Head of caudate nucleus (tissue), 42 donors: ENCODE results near the gene KIZ.

Experiments used
- DNase-seq, 42 donors: peaks; one replicate each; pipeline versions ENCODE4 v3.0.0 to v3.0.0-alpha.2; 2020 to 2021; ENCODE audit warnings: mixed read lengths in 7 of 42
- intact Hi-C: fragments of 100-400 bp; cut with DNase I; formaldehyde crosslinking; loops from one replicate; pipeline ENCODE4 v1.15.0; 2022

The KIZ gene, protein sequence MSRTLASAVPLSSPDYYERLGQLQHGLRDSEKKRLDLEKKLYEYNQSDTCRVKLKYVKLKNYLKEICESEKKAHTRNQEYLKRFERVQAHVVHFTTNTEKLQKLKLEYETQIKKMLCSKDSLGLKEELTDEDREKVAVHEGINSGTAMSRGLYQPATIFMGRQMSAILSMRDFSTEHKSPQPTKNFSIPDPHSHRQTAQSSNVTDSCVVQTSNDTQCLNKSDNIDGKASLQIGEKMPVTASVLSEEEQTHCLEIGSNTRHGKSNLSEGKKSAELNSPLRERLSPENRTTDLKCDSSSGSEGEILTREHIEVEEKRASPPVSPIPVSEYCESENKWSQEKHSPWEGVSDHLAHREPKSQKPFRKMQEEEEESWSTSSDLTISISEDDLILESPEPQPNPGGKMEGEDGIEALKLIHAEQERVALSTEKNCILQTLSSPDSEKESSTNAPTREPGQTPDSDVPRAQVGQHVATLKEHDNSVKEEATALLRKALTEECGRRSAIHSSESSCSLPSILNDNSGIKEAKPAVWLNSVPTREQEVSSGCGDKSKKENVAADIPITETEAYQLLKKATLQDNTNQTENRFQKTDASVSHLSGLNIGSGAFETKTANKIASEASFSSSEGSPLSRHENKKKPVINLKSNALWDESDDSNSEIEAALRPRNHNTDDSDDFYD

DNA sequence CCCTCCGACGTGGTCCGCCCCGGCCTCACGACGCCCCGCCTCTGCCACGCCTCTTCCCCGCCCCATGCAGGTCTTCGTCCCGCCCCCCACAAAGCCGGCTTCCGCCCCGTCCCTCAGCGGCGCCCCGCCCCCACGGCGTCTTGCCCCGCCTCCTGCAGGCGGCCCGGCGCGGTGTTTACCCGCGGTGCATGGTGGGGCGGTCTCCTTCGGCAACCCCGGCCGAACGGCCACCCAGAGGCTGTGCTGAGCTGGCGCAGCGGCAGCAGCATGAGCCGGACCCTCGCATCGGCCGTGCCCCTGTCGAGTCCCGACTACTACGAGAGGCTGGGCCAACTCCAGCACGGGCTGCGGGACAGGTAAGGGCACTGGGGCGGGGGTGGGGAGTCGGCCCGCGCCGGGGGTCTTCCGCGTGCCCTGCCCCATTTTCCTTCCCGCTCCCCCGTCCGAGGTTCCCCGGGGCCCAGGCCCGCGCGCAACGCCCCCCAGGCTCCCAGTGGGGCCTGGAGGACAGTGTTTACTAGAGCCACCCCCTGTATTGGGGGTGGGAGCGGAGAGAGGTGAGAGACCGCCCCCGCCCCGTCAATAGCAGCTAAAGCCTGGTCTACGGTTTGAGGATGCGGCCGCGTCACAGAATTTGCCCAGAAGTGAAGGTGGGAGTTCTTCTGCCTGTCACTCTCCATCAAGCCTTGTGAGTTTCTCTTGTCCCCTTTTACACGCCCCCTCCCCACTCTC, at the start of gene KIZ:
Gene KIZ, plus strand, starts transcription at position 234 of the 732 bp plus-strand sequence. Its CDS starts 34 bp downstream, at position 268.
- DNase-seq: peak; percentile 85 to 100 (median 98)
- intact Hi-C loops: loop anchor here (10.0 kb wide), 1 partner anchor 109 kb away; no protein-coding TSS in a partner anchor

DNA sequence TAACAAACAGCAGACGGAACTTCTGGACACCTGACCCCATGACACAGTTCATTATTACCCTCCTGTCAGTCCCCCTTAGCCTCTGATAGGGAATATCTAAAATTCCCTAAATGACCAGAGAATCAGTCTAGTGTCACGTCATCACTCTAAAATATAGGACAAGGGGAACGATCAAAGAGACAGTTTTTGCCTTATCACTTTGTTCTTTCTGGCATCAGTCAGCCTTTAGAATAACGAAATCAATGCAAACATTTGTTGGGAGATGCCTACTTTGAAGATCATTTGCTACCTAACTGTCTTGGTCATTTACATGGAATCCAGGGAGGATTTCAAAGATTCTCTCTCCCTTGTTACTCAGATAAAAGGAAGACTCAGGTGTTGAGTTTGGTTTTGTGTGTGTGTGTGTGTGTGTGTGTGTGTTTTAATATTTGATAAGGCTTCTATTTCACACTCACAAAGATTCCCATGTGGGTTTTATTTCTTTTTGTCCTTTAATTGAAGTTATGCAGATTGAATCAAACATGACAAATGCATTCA, 48.0 kb upstream of the KIZ start:
- intact Hi-C loops: no loop called here
- DNase-seq: no peak

DNA sequence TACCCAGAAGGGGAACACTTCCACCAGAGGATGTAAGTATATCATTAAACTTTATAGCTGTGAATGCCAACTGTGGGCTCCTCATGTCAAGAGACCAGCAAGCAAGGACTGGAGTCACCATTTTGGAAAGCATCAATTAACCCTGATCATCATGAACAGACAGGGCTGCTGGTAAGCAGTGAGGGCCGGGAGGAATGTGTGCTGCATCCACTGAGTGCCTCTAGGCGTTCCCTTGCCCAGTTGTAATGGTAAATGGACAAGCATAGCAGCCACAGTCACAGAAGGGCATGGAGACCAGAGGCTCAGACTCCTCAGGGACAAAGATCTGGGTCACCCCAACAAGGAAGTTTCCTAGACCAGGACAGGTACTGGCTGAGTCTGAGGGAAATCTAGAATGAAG, 43.3 kb upstream of the KIZ start:
- no peak for DNase-seq
- intact Hi-C loops: no loop called here

DNA sequence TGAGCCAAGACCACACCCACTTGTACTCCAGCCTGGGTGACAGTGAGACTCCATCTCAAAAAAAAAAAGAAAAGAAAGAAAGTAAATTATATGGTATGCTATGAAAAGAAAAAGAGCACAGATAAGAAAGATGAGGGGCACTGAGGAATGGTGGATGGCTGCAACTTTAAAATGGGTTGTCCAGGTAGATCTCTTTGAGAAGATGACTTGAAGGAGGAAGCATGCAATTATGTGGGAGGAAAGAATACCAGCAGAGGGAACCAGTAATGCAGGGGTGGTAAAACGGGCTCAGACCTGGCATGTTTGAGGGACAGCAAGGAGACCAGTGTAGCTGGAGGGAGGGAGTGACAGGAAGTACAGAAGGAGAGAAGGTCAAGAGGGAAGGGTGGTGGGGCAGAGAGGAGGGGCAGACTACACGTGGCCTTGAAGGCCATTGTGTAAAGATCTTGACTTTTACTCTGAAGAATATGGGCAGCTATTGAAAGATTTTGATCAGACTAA, 42.0 kb upstream of the KIZ start:
- intact Hi-C loops: no loop called here
- DNase-seq: no peak

DNA sequence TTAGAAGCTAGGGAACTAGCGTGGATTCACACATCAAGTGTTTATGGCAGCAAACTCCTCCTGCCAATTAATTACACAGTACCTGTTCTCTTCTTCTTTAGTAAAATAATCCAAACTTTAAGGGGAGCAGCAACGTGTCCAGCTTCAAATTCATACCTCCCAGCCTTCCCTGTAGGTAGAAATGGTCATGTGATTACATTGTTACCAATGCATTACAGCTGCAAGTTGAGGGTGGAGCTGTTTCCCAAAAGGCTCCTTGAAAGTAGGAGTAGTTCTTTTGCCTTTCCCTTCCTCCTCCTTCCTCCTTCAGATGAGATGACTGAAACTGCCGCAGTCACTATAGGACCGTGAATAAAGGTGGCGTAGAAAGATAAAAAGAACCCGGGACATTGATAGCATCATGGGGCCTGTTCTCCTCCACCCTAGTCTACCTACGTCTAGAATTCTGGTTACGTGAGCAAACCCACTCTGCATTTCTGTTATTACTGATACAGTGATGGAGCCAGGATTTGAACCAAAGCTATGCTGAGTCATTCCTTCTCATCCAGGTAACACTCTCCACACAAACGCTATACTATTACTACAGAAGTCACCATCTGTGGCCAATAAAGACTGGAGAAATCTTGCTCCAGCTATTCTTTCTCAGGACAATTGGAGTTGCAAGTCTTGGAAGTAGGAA, 37.9 kb upstream of the KIZ start:
- intact Hi-C loops: no loop called here
- DNase-seq: no peak

DNA sequence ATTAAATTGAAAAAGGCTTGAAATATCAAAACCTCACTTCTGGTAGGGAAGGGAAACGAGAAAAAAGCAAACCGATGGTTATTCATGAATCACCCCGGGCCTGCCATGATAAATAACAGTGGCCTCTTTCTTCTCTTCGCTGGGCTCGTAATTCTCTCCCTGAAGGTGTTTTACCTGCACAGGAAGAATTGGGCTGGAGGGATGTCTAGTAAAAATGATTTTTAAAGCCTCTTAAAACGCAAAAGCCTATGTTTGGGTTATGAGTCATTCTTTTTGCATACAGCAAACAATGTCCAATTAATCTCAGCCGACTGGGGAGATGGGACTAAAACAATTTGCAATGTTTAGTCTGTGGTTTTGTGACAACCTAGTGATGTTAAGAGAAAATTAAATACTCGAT, 36.5 kb upstream of the KIZ start:
- intact Hi-C loops: no loop called here
- DNase-seq: no peak

DNA sequence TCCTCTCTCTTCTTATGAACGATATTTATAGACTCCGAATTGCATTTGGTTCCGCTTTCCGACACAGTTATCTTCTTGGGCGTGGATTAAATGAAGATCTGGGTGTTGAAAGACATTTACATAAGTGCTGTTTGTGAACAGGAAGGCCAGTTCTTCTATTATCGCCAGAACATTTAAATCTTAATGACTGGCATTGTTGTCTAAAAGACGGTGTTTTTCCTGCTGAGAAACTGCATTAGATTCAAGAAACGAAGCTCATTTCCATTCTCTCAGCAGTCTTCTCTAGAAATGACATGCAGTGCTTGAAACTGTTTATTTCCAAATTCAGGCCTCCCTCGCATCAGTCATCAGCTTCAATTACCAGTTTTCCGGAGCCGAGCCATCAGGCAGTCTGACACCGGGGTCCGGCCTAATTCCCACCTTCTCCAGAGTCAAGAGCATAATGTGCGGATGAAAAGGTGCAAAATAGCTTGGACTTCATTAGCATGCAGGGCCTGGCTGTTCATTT, 35.7 kb upstream of the KIZ start:
- intact Hi-C loops: no loop called here
- DNase-seq: peak in 8 of 42 donors; percentile 17 to 47 (median 30)

DNA sequence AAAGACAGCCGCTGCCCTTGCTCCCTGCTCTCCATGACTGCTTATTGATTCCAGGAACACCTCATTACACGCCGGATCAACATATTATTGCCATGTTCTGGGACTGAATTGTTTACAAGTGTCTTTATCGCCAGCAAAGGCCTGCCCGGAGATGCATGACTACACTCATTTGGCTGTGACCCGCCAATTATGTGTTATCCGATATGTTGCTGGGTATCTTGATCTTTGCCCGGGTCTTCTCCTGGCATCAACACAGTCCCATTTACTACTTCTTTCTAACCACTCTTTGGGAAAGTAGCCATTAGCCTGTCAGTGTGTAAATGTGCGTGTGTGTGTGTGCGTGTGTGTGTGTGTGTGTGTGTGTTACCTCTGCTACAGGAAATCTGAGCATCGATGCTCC, 35.2 kb upstream of the KIZ start:
- no peak for DNase-seq
- intact Hi-C loops: no loop called here

DNA sequence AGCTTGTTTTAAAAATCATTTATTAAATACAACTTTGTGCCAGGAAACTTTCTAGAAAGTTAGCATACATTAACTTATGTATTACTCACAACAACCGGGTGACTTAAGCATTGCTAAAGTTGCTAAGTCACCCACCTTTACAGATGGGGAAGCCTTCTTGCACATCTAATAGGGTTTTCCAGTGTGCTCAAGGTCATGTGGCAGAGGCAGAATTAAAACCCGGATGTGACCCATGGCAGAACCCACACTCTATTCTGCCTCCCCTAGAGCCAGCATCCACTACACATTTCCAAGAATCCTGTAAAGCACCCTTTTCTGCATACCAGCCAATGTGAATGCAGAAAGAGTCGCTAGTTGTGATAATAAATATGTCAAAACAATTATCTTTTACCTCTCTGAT, 33.1 kb upstream of the KIZ start:
- no peak for DNase-seq
- intact Hi-C loops: no loop called here

DNA sequence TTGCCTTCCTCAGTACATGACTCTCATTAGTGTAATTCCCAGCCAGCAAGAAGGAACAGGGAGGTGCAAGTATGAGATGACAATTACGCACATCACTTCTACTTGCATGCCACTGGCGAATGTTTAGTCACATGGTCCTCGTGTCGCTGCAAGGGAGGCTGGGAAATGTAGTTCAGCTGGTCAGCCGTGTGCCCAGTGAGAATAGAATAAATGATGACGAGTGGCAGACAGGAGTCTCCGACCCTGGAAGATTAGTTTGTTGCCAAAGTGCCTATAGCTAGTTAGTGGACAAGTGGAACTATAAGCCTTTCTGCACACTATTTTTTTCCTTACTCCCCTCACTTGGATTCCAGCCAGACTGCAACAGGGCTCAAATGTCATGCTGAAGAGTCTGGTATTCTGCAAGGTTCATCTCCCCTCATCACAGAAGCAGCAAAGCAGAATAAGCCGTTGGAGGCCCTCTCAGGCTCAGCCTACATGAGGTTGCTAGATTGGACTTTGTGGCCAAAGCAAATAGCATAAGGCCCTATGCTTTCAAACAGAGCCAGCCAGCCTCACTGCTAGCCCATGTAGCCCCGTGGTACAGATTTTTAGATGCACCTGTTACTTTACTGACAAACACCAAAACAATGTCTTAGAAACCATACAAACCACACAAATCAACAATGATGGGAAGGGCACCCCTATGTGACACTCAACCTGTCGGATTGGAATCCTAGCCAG, 29.4 kb upstream of the KIZ start:
- DNase-seq: peak in 40 of 42 donors; percentile 42 to 87 (median 69)
- intact Hi-C loops: no loop called here

DNA sequence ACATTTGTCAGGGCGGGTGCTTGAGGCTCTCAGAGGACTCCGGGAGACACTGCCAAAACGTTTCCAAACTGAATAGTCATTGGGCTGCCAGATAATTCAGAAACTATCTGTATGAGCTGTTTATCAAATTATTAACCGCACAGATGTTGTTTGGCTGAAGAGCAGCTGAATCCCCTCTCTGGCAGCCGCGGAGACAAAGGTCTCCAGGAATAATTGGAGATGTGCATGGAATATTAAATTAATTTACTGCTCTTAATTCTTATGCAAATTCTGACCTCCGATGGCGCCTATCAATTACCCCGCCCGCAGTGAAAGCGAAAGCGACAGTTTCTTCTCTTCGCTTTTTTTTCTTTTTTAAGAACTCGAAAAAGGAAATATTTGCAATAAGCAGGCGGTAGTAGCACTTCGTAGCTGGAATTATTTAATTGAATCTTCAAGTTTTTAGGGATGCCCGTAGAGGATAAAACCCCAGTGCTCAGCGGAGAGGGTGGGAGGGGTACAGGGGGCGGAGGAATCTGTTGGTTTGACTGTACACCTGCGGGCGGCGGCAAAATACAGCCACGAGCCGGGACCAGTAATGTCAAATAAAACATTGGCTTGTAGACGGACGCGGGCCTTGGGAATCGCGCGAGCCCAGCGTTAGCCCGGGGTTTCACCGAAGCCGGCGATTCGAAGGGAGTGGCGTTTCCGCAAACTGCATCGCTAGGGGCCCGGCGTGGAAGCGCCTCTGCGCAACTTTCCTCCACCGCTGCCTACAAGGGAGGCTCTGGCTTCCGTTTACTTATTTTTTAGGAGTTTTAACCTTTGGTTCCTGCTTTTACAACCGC, 25.9 kb upstream of the KIZ start:
- peak in 38 of 42 donors; percentile 13 to 81 (median 48) for DNase-seq
- intact Hi-C loops: no loop called here

DNA sequence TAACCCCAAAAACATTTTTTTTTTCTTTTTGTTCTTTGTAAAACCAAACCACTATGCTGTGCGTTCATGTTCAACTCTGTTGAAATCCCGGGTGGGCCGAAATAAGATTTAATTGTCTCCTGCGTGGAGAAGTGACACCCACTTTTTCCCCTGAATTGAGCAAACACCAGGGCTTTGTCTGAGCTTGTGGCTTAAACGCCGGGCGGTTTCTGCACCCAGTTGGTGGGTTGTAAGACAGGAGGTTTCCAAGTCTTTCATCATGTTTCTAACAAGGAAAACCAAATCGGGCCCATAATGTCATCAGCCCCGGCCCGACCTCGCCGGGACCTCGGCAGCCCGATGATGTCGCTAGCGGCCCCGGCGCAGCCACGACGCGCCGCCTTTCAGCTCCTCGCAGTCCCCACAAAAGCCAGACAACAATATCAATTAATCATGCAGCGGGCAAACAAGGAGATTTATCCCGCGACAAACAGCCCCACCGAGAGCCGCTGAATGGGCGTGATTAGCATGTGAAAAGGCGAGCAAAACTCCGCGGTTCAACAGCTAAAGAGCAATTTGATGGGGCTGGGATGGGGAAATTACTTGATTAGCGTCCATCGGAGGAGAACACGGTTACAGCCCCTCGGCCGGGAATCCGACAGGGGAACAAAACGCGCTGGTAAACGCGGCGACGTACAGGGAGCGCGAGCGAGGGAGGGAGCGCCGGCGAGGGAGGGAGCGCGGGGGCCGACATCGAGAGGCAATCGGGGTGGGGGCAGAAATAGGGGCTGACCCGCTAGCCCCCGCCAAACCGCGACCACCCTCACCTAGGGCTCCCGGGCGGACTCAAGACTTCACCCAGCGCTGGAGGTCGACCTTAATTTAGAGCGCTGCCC, 25.1 kb upstream of the KIZ start:
- DNase-seq: peak in 22 of 42 donors; percentile 14 to 69 (median 30)
- intact Hi-C loops: no loop called here

DNA sequence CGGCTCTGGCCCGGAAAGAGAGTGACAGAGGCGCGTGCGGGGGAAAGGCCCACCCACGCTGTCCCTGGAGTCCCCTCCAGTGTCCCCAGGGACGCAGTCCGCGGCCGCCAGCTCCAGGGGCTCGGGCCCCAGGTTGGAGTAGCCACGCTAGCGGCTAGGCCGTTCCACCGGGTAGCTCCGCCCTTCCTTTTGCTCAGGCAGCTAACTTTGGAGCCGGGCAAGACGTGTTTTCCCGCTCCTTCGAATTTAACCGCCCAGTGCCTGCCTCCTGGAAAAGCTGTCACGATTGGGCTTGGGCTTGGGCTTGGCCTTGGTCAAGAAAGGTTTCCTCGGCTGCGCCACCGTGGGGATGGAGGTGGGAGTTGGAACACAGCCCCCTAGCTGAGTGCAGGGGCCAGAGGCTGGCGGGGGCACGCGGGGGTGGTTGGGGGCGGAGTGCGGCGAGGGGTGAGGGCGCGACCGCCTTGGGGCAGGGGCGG, 24.4 kb upstream of the KIZ start:
- DNase-seq: peak in 20 of 42 donors; percentile 12 to 71 (median 35)
- intact Hi-C loops: no loop called here

DNA sequence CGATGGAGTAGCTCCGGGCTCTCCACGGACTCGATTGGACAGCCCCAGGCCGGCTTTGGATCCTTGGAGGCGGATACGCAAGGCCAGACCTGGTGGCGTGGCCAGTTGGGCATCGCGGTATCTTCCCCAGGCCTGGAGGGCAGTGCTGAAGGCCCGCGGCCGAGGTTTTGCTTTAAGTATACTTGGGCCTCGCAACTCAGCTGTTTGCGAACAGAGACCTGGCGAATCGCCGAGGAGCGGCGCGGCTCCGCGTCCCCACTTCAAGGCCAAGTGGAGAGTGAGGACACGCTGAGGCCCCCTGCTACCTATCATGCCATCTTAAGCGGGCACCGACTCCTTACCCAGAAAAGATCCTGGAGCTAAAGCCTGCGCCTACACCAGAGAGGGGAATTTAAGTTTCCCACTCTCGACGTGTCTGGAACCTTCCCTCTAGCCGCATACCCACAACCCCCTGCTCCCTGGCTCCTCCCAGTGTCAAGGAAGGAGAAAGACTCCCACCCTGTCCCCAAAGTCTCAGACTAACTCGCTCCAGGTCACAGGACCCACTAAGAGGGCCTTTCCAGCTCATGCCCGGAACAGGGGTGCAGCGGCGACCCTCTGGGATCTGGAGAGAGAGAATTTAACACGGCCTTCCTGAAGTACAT, 23.8 kb upstream of the KIZ start:
- DNase-seq: peak in 38 of 42 donors; percentile 23 to 81 (median 56)
- intact Hi-C loops: no loop called here

DNA sequence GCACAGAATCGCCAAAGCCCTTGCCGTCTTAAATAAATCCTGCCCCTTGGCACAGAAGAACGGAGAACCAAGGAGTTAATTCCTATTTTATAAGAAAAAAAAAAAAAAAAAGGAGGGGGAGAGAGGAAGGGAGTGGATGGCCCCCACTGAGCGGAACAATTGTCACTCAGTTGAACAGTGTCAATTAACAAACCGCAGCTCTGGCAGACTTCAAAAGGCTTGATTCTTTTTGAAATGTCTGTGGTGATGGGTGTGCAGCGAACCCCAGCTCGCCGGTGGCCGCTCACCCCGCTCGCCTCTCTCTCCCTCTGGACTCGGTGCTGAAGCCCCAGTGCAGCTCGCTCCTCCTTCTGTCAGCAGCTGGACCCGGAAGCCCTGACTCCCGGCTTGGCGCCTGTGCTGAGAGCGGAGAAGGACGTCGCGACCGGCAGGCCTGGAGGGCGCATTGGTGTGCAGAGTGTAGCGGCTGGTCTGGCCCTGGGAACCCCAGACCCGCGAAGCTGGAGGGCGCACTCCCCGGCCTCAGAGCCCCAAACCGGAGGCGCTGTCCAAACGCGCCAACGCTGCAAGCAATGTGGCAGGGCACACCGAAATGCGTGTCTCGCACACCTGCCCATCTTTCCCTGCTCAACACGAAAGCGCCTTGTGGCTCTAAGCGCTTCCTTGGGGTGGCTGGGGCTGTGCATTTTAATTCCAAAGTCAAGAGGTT, 23.1 kb upstream of the KIZ start:
- intact Hi-C loops: no loop called here
- peak; percentile 9 to 87 (median 70) for DNase-seq
